Measurements from ENCODE around the gene CCDC106. TPM values are rescaled to one million over a fixed set of nuclear protein-coding genes. Genes with fewer than 3 reads are reported as not detected.

CCDC106 gene
- total RNA-seq, 1 experiment from 2014 or later: 19.9 TPM

GRCh38 chr19:55624109-55625003, 23.7 kb upstream of the CCDC106 start, which contains the start of gene ZNF784:
ZNF784 (minus strand) TSS chr19:55624566; CDS start chr19:55624561, 5 bp downstream.
- no CpG with 5 or more reads among the region's 56 CpGs for WGBS (ENCODE audit: extremely low coverage, insufficient read length, low lambda C conversion rate)
- no peaks in the 10 kb centered on the region for H4K20me1 ChIP-seq (ENCODE audit: control insufficient read depth, insufficient read depth, insufficient read length)
- H3K4me1 ChIP-seq (ENCODE audit: insufficient read depth, low read length): no peaks in the 10 kb centered on the region
- no peak within 1 kb of the TSS for H3K56ac ChIP-seq (ENCODE audit: insufficient read length, low read depth, low read length)
- Mint-ChIP-seq H3K4me1 (peaks cover 8 to 14% of the 10 kb centered on the region in 2 experiments), H3K4me3 (peak within 1 kb of the TSS; percentile 85 to 89), H3K27me3 (ENCODE audit: low read depth) (peaks cover 2% of the 10 kb centered on the region), H3K27ac (peak within 1 kb of the TSS; percentile 98 to 99 (median 98)), H3K9me3 (no peaks in the 10 kb centered on the region; a peak in 1 of 5 replicates), H3K36me3 (ENCODE audit: insufficient read depth in 1 of 3, low read depth in 3 of 3) (peaks cover 12 to 23% (median 22%) of the 10 kb centered on the region in 3 experiments; a peak in 6 of 7 replicates)
- no peaks in the 10 kb centered on the region for H3K79me1 ChIP-seq (ENCODE audit: insufficient read depth, low read depth, low read length, poor library complexity, severe bottlenecking)
- H3K4me2 ChIP-seq (ENCODE audit: insufficient read depth, insufficient read length, low read length): peak within 1 kb of the TSS; percentile 27
- no peak within 1 kb of the TSS for H2BK15ac ChIP-seq (ENCODE audit: low read depth, low read length)
- no peak within 1 kb of the TSS for H3K23ac ChIP-seq (ENCODE audit: insufficient read length, low read depth, low read length)
- H2BK5ac ChIP-seq (ENCODE audit: insufficient read length, low read length): no peak within 1 kb of the TSS
- peak within 1 kb of the TSS; percentile 90 for H3K9ac ChIP-seq (ENCODE audit: extremely low read depth, insufficient read length, low read length)
- H3K18ac ChIP-seq (ENCODE audit: insufficient read length, low read depth, low read length): peak within 1 kb of the TSS; percentile 100
- no peak within 1 kb of the TSS for H2BK20ac ChIP-seq (ENCODE audit: low read depth, low read length, poor library complexity, severe bottlenecking)
- no peak within 1 kb of the TSS for H3T11ph ChIP-seq (ENCODE audit: low read length)
- no peak within 1 kb of the TSS for H2AFZ ChIP-seq (ENCODE audit: low read length)
- H3K14ac ChIP-seq (ENCODE audit: insufficient read depth, low read length): peak within 1 kb of the TSS; percentile 98; the same call in 1 of the 2 replicates
- peak; percentile 95 for DNase-seq
- no peaks in the 10 kb centered on the region for H3K27me3 ChIP-seq (ENCODE audit: insufficient read depth, low read length)
- no peaks in the 10 kb centered on the region for H3K79me2 ChIP-seq (ENCODE audit: insufficient read depth, low read length)
- no peak within 1 kb of the TSS for H2AK5ac ChIP-seq (ENCODE audit: insufficient read length, low read length)
- H4K91ac ChIP-seq (ENCODE audit: insufficient read length, low read depth, low read length): no peak within 1 kb of the TSS
- H3K4ac ChIP-seq (ENCODE audit: low read depth, low read length): no peak within 1 kb of the TSS
- no peaks in the 10 kb centered on the region for H3K23me2 ChIP-seq (ENCODE audit: insufficient read length, low read depth, low read length, poor library complexity, severe bottlenecking)
- no peak within 1 kb of the TSS for H3K27ac ChIP-seq (ENCODE audit: insufficient read length, low read depth, low read length)
- H2BK12ac ChIP-seq (ENCODE audit: insufficient read length, low read depth, low read length): no peak within 1 kb of the TSS
- no peak within 1 kb of the TSS for H4K5ac ChIP-seq (ENCODE audit: insufficient read length, low read depth, low read length)
- no peak for TF ChIP-seq CTCF (conservative IDR thresholded peaks at IDR 0.05)
- H4K8ac ChIP-seq (replicated peaks; ENCODE audit: insufficient read length, low read depth, low read length): no peak within 1 kb of the TSS
- no peaks in the 10 kb centered on the region for H3K9me3 ChIP-seq (ENCODE audit: control insufficient read depth, low read depth, low read length)
- H2BK120ac ChIP-seq (ENCODE audit: low read depth, low read length, poor library complexity, severe bottlenecking): no peak within 1 kb of the TSS

All from H9 (cell line).